GM18520 (cell line): Measurements from ENCODE around the gene ZNF385C.

Source experiments
- ATAC-seq: cut with Tn5 transposase; IDR thresholded peaks from one replicate; pipeline ENCODE4 v1.9.1; 2021; ENCODE audit not compliant: unreplicated experiment

Gene ZNF385C

DNA sequence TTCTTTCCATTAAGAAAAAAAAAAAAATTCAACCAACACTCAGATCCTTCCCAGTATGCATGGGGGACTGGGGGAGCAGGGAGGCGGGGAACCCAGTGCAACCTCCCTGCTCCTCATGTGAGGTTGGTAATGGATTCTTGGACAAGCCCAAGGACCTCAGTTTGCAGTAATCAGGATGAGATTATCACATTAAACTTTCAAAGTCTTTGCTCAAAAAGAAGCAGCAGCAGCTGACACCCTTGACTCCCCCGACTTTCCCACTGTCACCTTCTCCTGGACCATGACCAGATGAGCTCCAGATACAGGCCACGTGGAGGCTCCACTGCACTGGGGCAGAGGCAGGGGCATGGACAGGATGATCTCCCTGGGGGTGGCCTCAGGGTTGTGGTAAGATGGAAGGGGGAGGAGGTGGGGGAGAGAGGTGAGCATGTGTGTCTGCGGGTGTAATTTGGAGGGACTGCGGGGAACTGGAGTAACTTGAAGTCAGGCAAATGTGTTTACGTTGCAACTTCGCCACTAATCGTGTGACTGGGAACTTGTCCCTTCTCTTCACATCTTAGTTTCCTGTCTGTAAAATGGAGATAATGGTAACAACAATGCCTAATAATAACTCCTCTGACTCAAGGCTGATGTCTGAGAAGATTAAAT lies 19.8 kb downstream of the ZNF385C start:
- ATAC-seq, result no peak

DNA sequence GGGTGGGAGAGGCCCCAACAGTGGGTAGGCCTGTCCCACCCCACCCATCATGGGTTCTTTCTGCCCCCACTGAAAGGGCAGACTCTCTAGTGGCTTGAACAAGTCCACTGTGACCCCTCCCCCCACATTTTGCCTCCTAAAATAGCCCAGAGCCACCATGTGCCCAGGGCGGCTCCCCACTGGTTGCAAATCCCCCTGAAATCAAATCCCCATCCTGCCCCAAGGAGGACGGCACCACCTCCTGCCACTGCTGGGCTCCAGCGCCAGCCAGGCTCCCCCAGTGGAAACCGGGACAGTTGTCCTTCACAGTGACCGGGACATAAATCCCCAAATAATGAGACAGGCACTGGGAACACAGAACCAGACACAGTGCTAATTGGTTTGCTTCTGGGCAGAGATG lies 20.5 kb downstream of the ZNF385C start:
- ATAC-seq, result no peak

- ATAC-seq, result no peak
Observed at GRCh38 chr17:42076797-42077559, 21.3 kb downstream of the ZNF385C start.

- ATAC-seq, result no peak
Observed at GRCh38 chr17:42075789-42076188, 22.5 kb downstream of the ZNF385C start.

DNA sequence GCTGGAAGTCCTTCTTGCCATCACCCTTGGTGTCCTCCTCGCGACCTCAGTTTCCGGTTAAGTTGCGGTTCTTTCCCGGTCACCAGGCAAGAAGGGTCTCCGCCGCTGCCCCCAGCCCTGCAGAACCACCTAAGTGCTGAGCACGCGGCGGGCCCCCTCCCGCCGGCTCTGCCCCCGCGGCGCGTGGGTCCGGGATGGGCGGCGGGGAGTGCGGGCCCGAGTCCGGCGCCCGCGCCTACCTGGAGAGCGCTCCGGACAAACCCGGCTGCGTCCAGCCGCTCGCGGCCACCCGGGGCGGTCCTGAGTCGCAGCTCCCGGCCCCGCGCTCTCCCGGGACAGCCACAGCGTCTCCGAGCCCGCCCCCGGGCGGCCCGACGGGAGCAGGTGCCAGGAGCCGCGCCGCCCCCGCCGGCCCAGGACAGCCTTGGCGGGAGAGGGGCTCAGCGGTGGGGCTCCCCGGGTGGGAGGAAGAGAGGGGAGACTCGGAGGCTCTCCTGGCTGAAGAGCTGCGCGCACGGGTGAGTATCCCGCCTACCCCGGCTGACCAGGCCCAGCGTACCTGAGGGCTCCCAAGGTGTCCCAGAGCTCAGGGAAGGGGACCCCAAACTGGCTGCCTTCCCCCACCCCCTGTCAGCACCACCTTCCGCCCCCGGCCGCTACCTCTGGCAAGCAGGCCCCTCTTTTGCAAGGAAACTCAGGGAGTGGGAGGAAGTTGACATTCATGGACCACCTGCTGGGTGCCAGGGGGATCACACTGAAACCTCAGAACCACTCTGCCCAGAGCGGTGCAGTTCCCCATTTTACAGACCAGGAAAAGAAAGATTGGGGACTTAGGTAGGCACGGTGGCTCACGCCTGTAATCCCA lies 25.7 kb downstream of the ZNF385C start:
- ATAC-seq, result no peak

DNA sequence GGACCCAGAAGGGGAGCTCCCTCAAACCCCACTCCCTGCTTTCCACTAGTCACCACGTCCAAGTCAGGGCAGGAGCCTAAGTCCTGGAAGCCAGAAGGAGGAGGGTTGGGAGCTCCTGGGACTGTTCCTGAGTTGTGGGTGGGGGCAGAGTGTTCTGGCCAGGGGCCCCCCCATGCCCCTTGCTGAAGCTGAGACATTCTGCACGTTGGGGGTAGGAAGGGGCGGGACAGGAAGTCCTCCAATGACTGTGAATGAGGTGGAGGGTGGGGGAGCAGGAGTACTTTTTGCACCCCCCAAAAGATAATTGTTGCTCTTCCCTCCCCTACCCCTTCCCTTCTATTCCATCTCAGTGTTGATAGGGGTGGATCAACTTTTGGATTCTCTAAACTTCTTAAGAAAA lies 26.5 kb downstream of the ZNF385C start:
- ATAC-seq, result no peak

GRCh38 chr17:42068979-42069378 lies 29.3 kb downstream of the ZNF385C start:
- no peak for ATAC-seq

GRCh38 chr17:42067371-42068091 lies 30.7 kb downstream of the ZNF385C start:
- no peak for ATAC-seq

DNA sequence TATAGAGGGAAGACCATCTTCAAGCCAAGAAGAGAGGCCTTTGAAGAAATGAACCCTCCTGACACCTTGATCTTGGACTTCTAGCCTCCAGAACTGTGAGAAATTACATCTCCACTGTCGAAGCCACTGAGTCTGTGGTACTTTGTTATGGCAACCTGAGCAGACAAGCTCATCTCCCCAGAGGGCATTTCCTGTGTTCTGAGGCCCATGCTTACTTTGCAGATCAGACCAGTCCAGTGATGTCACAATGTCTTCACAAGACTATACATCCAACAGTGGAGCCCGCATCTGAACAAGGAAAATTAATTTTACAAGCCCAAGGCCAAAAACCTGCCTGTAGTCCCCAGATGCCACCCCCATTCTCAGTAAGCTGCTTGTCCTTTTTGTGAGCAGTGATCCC lies 33.1 kb downstream of the ZNF385C start:
- no peak for ATAC-seq

GRCh38 chr17:42062681-42063080 lies 35.6 kb downstream of the ZNF385C start:
- no peak for ATAC-seq

DNA sequence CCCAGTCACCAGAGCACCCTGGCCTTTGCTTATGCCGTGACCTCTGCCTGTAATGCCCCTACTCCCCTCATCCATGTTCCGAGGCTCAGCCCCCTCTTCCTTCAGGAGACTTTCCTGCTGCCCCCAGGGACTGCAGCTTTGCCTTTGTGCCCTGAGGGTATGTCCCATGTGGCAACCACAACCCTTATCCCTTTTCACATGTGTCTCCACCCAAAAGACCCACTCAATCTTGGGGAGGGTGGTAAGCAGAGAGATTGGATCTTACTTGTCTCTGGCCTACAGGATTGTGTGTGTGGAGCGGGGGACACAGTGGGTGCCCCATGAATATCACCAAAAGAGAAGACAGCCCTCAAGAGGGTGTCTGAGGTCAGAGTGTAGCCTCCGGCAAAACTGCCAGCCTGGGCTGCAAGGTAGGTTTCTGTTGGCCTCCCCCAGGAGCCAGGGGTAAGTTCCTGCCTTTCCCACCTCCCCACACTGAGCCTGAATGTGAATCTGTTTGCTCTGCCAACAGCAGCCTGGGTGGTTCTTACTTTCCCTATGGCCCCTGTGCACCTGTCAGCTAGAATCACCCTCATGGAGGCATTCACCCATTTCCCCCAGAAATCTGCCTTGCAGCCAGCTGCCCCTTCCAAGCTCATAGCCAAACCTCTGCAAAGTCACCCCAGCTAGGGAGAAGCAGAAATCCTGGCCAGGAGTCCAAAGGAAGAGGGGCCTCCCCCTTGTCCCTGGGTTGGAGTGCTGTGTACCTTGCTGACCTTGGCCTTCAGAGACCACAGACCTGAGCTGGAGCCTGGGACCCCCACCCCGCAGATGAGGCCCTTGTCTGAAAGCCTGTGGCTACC lies 36.4 kb downstream of the ZNF385C start:
- ATAC-seq, result no peak

- ATAC-seq, result no peak
Observed at GRCh38 chr17:42060231-42060630, 38.0 kb downstream of the ZNF385C start.

GRCh38 chr17:42059815-42060214 lies 38.5 kb downstream of the ZNF385C start:
- ATAC-seq, result no peak

DNA sequence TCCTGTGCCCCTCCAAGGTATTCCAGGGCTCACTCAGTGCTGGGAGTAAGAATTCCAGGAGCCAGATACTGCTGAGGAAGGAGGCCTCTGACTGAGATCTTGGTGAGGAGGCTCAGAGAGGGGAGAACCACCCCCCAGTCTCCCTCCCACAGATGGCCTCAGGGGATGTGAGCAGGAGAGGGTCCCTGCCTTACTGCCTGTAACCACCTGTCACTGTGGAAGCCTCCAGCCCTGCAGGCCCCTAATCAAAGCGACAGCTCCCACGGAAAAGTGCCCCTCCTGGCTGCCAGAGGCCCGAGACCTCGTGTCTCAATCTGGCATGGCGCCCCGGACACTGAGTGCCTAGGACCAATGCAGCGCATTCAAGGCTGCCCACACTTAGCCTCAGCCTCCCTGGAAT lies 40.2 kb downstream of the ZNF385C start:
- no peak for ATAC-seq

GRCh38 chr17:42056635-42057034 lies 41.6 kb downstream of the ZNF385C start:
- ATAC-seq, result no peak

- no peak for ATAC-seq
Observed at GRCh38 chr17:42055496-42055895, 42.8 kb downstream of the ZNF385C start.

DNA sequence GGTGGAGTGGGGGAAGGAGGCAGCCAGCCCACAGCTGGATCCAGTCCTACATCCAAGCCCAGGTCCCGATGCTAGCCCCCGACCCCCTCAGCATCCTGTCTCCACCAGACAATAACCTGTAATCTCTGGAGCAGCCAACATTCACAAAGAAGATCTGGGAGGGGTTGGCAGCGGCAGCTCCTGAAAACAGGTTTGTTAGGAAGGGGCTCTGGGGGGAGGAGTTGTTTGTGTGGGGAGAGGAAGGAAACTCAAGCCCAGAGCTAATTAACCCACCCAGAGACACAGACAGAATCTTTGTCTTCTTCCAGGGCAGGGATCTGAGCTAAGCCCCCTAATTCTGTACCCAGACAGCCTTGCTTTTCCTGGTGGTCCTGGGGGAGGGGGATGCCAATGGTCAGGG lies 43.2 kb downstream of the ZNF385C start:
- ATAC-seq, result no peak

DNA sequence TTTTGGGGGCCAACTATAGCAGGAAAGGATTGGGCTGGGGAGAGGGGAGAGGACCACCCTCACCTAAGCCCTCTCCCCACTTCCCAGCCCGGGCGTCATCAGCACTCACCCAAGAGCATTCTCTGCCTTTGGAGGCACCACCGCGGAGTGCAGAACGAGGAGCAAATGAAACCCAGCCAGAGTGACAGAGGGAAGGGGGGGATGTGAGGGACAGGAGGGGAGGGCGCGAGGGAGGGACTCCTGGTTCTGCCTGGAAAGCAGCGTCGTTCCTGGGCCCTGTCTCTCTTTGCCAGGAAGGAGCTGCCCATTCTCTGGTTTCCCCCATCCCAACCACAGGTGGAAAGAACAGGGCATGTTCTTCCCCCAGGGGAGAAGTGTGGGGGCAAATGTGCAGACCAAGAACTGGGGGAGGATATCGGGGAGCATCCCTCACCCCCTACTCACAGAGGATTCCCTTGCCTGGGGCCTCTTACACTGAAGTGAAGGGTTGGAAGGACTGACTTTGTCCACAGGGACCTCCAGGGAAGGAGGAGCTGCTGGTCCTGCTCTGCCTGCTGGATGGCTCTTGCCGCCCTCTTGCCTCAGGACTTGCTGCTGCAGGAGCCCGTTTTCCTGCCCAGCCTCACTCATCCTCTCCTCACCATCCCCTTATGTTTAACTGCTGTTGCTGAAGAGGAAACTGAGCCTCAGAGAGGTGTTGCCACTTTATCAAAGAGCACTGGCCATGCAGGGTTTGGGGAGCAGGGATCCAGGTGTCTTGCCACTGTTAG lies 44.4 kb downstream of the ZNF385C start:
- no peak for ATAC-seq

GRCh38 chr17:42052346-42052877 lies 45.9 kb downstream of the ZNF385C start:
- no peak for ATAC-seq
